RWPE2 (cell line): ENCODE results near the gene LTBP4.

Source experiments
- ATAC-seq: fragments of 200-7000 bp; cut with Tn5 transposase; 3 replicates; pipeline ENCODE4 v1.9.1; 2021; ENCODE audit warnings: low read depth
- DNase-seq: peaks from one replicate; pipeline ENCODE4 v3.0.0-alpha.2; 2020; ENCODE audit warnings: low spot score
- H3K27ac ChIP-seq: fragments of 450-650 bp; 2 replicates; pipeline ENCODE4 v1.5.1; 2017; ENCODE audit warnings: mild to moderate bottlenecking; ENCODE audit not compliant: poor library complexity, severe bottlenecking
- H3K27me3 ChIP-seq: fragments of 250-450 bp; sonication (Bioruptor Pico); 2 replicates; pipeline ENCODE4 v1.5.1; 2021; ENCODE audit warnings: mild to moderate bottlenecking, moderate library complexity; ENCODE audit not compliant: insufficient read depth, poor library complexity, severe bottlenecking
- H3K36me3 ChIP-seq: fragments of 250-450 bp; sonication (Bioruptor Pico); 2 replicates; pipeline ENCODE4 v1.5.1; 2020; ENCODE audit warnings: low read depth, mild to moderate bottlenecking, moderate library complexity
- H3K4me1 ChIP-seq: fragments of 250-450 bp; sonication (Bioruptor Pico); 2 replicates; pipeline ENCODE4 v1.5.1; 2021; ENCODE audit warnings: mild to moderate bottlenecking, moderate library complexity; ENCODE audit not compliant: insufficient read depth, poor library complexity, severe bottlenecking
- H3K4me3 ChIP-seq: fragments of 250-450 bp; sonication (Bioruptor Pico); 2 replicates; pipeline ENCODE4 v1.5.1; 2021; ENCODE audit warnings: mild to moderate bottlenecking, moderate library complexity; ENCODE audit not compliant: severe bottlenecking
- H3K9me3 ChIP-seq: fragments of 250-450 bp; sonication (Bioruptor Pico); 2 replicates; pipeline ENCODE4 v1.5.1; 2021; ENCODE audit warnings: mild to moderate bottlenecking, moderate library complexity; ENCODE audit not compliant: severe bottlenecking
- CTCF ChIP-seq: fragments of 450-650 bp; IDR thresholded peaks from one replicate; pipeline ENCODE4 v1.5.1; 2017; ENCODE audit warnings: mild to moderate bottlenecking, moderate library complexity; ENCODE audit not compliant: poor library complexity, severe bottlenecking

LTBP4 gene

GRCh38 chr19:40661616-40662015 lies 60.4 kb downstream of the LTBP4 start:
- Histone ChIP-seq H3K27ac (no peak overlapping the region), H3K4me3 (no peak overlapping the region), H3K36me3 (no peaks in the 10 kb centered on the region; the same call in 1 of the 2 replicates), H3K9me3 (no peaks in the 10 kb centered on the region), H3K4me1 (peaks cover 9% of the 10 kb centered on the region), H3K27me3 (no peaks in the 10 kb centered on the region)
- no peak for TF ChIP-seq CTCF
- no peak for DNase-seq
- no peak for ATAC-seq

GRCh38 chr19:40662925-40663694 lies 61.9 kb downstream of the LTBP4 start:
- no peak overlapping the region for H3K27ac ChIP-seq
- peaks cover 3% of the 10 kb centered on the region; the same call in 1 of the 2 replicates for H3K36me3 ChIP-seq
- peak overlapping the region; percentile 49 for H3K4me3 ChIP-seq
- no peaks in the 10 kb centered on the region for H3K27me3 ChIP-seq
- ATAC-seq = peak; percentile 77
- peak; percentile 84 for DNase-seq
- no peaks in the 10 kb centered on the region for H3K9me3 ChIP-seq
- peak; percentile 97 for TF ChIP-seq CTCF
- H3K4me1 ChIP-seq = peaks cover 13% of the 10 kb centered on the region

- H3K9me3 ChIP-seq = no peaks in the 10 kb centered on the region
- peaks cover 13% of the 10 kb centered on the region for H3K4me1 ChIP-seq
- no peak for TF ChIP-seq CTCF
- DNase-seq = no peak
- H3K36me3 ChIP-seq = peaks cover 11% of the 10 kb centered on the region
- H3K27ac ChIP-seq = no peak overlapping the region
- peak overlapping the region; percentile 49 for H3K4me3 ChIP-seq
- no peaks in the 10 kb centered on the region for H3K27me3 ChIP-seq
- ATAC-seq = no peak
These were observed 62.8 kb downstream of the LTBP4 start for GRCh38 chr19:40663695-40664692.

- Histone ChIP-seq H3K4me1 (peaks cover 13% of the 10 kb centered on the region), H3K27ac (peak overlapping the region; percentile 63), H3K27me3 (no peaks in the 10 kb centered on the region), H3K9me3 (no peaks in the 10 kb centered on the region), H3K36me3 (peaks cover 30% of the 10 kb centered on the region), H3K4me3 (no peak overlapping the region)
- no peak for DNase-seq
- TF ChIP-seq CTCF = no peak
- ATAC-seq = no peak
These were observed 65.8 kb downstream of the LTBP4 start for GRCh38 chr19:40666803-40667438.
